H9 (cell line): ENCODE measurements around the gene LIPC. TPM values are rescaled to one million over a fixed set of nuclear protein-coding genes. Genes with fewer than 3 reads are reported as not detected.

ENCODE experiments used
- DNase-seq: peaks from one replicate; pipeline ENCODE4 v3.0.0-alpha.2; 2017
- H2AFZ ChIP-seq: one replicate; pipeline ENCODE4 v1.6.1; 2013; ENCODE audit warnings: mild to moderate bottlenecking, low read length, control low read depth, moderate library complexity
- H2AK5ac ChIP-seq: 2 replicates; pipeline ENCODE4 v1.6.1; 2013; ENCODE audit warnings: low read length, control low read depth, mixed read lengths; ENCODE audit not compliant: insufficient read length
- H2BK120ac ChIP-seq: one replicate; pipeline ENCODE4 v1.6.1; 2013; ENCODE audit warnings: low read depth, mild to moderate bottlenecking, low read length, control low read depth, inconsistent platforms; ENCODE audit not compliant: poor library complexity, severe bottlenecking
- H2BK12ac ChIP-seq: 2 replicates; pipeline ENCODE4 v1.6.1; 2013; ENCODE audit warnings: low read length, control low read depth, mixed read lengths, low read depth; ENCODE audit not compliant: insufficient read length
- H2BK15ac ChIP-seq: 2 replicates; pipeline ENCODE4 v1.6.1; 2013; ENCODE audit warnings: low read depth, low read length, control low read depth
- H2BK20ac ChIP-seq: one replicate; pipeline ENCODE4 v1.6.1; 2013; ENCODE audit warnings: low read depth, mild to moderate bottlenecking, low read length, control low read depth, inconsistent platforms; ENCODE audit not compliant: poor library complexity, severe bottlenecking
- H2BK5ac ChIP-seq: 2 replicates; pipeline ENCODE4 v1.6.1; 2013; ENCODE audit warnings: low read length, control low read depth, mixed read lengths; ENCODE audit not compliant: insufficient read length
- H3K14ac ChIP-seq: 2 replicates; pipeline ENCODE4 v1.6.1; 2013; ENCODE audit warnings: low read length, control low read depth; ENCODE audit not compliant: insufficient read depth
- H3K18ac ChIP-seq: 2 replicates; pipeline ENCODE4 v1.6.1; 2013; ENCODE audit warnings: low read depth, mild to moderate bottlenecking, mixed read lengths, low read length, control low read depth; ENCODE audit not compliant: insufficient read length
- H3K23ac ChIP-seq: 2 replicates; pipeline ENCODE4 v1.6.1; 2013; ENCODE audit warnings: low read length, control low read depth, mixed read lengths, low read depth; ENCODE audit not compliant: insufficient read length
- H3K23me2 ChIP-seq: 2 replicates; pipeline ENCODE4 v1.6.1; 2013; ENCODE audit warnings: low read depth, mild to moderate bottlenecking, mixed read lengths, low read length, control low read depth; ENCODE audit not compliant: insufficient read length, poor library complexity, severe bottlenecking
- H3K27ac ChIP-seq: 2 replicates; pipeline ENCODE4 v1.5.1; 2013; ENCODE audit warnings: low read length, control low read depth, mixed read lengths, low read depth; ENCODE audit not compliant: insufficient read length
- H3K27me3 ChIP-seq: 2 replicates; pipeline ENCODE4 v1.6.1; 2013; ENCODE audit warnings: low read length, control low read depth, inconsistent platforms; ENCODE audit not compliant: insufficient read depth
- H3K4ac ChIP-seq: 2 replicates; pipeline ENCODE4 v1.6.1; 2013; ENCODE audit warnings: low read depth, mild to moderate bottlenecking, control low read depth, inconsistent platforms, low read length, moderate library complexity
- H3K4me1 ChIP-seq: 2 replicates; pipeline ENCODE4 v1.6.1; 2013; ENCODE audit warnings: low read length, control low read depth, inconsistent platforms; ENCODE audit not compliant: insufficient read depth
- H3K4me2 ChIP-seq: 2 replicates; pipeline ENCODE4 v1.6.1; 2013; ENCODE audit warnings: low read length, control low read depth, mixed read lengths; ENCODE audit not compliant: insufficient read length, insufficient read depth
- H3K56ac ChIP-seq: 2 replicates; pipeline ENCODE4 v1.6.1; 2013; ENCODE audit warnings: low read depth, mild to moderate bottlenecking, mixed read lengths, low read length, control low read depth; ENCODE audit not compliant: insufficient read length
- H3K79me1 ChIP-seq: 2 replicates; pipeline ENCODE4 v1.6.1; 2013; ENCODE audit warnings: low read depth, mild to moderate bottlenecking, moderate library complexity, low read length, control low read depth, inconsistent platforms; ENCODE audit not compliant: insufficient read depth, poor library complexity, severe bottlenecking
- H3K79me2 ChIP-seq: 2 replicates; pipeline ENCODE4 v1.6.1; 2013; ENCODE audit warnings: low read length, control low read depth, inconsistent platforms; ENCODE audit not compliant: insufficient read depth
- H3K9ac ChIP-seq: 2 replicates; pipeline ENCODE4 v1.6.1; 2013; ENCODE audit warnings: low read length, control low read depth, mixed read lengths; ENCODE audit not compliant: insufficient read length; ENCODE audit errors: extremely low read depth
- H3K9me3 ChIP-seq: one replicate; pipeline ENCODE4 v1.6.1; 2013; ENCODE audit warnings: low read depth, low read length, inconsistent platforms; ENCODE audit not compliant: control insufficient read depth
- H3T11ph ChIP-seq: one replicate; pipeline ENCODE4 v1.6.1; 2013; ENCODE audit warnings: mild to moderate bottlenecking, low read length, control low read depth, inconsistent platforms
- H4K20me1 ChIP-seq: one replicate; pipeline ENCODE4 v1.6.1; 2013; ENCODE audit not compliant: control insufficient read depth, insufficient read length, insufficient read depth
- H4K5ac ChIP-seq: 2 replicates; pipeline ENCODE4 v1.6.1; 2013; ENCODE audit warnings: low read depth, mild to moderate bottlenecking, mixed read lengths, low read length, control low read depth; ENCODE audit not compliant: insufficient read length
- H4K8ac ChIP-seq: replicated peaks from 2 replicates; pipeline ENCODE4 v1.6.1; 2013; ENCODE audit warnings: low read length, control low read depth, mixed read lengths, low read depth; ENCODE audit not compliant: insufficient read length
- H4K91ac ChIP-seq: 2 replicates; pipeline ENCODE4 v1.6.1; 2013; ENCODE audit warnings: low read depth, mild to moderate bottlenecking, moderate library complexity, mixed read lengths, low read length, control low read depth; ENCODE audit not compliant: insufficient read length
- H3K27ac Mint-ChIP-seq, 3 experiments: 2 replicates in 2 of 3; 3 replicates in 1 of 3; pipeline ENCODE4 v1.8.0; 2020 to 2021; ENCODE audit warnings: mixed read lengths in 3 of 3, mild to moderate bottlenecking in 1 of 3, moderate library complexity in 1 of 3
- H3K27me3 Mint-ChIP-seq: 2 replicates; pipeline ENCODE4 v1.8.0; 2021; ENCODE audit warnings: low read depth, mild to moderate bottlenecking, moderate library complexity, mixed read lengths
- H3K36me3 Mint-ChIP-seq, 3 experiments: 2 replicates in 2 of 3; 3 replicates in 1 of 3; pipeline ENCODE4 v1.8.0; 2020 to 2021; ENCODE audit warnings: low read depth in 3 of 3, mixed read lengths in 3 of 3; ENCODE audit not compliant: insufficient read depth in 1 of 3
- H3K4me1 Mint-ChIP-seq, 2 experiments: 2 replicates each; pipeline ENCODE4 v1.8.0; 2020; ENCODE audit warnings: mixed read lengths in 2 of 2
- H3K4me3 Mint-ChIP-seq, 2 experiments: 2 replicates in 1 of 2; 3 replicates in 1 of 2; pipeline ENCODE4 v1.8.0; 2020 to 2021; ENCODE audit warnings: mild to moderate bottlenecking in 2 of 2, mixed read lengths in 2 of 2, moderate library complexity in 1 of 2
- H3K9me3 Mint-ChIP-seq, 2 experiments: 2 replicates in 1 of 2; 3 replicates in 1 of 2; pipeline ENCODE4 v1.8.0; 2020; ENCODE audit warnings: mild to moderate bottlenecking in 2 of 2, mixed read lengths in 2 of 2, moderate library complexity in 1 of 2
- WGBS: extraction: QIAGEN DNeasy Blood & Tissue Kit; methylation state at CpG from one replicate; pipeline ENCODE4 v1.1.7; 2013; ENCODE audit warnings: missing lambda C conversion rate, low lambda C conversion rate, mixed read lengths; ENCODE audit not compliant: insufficient read length; ENCODE audit errors: extremely low coverage; 5-methylcytosine and 5-hydroxymethylcytosine counted together
- total RNA-seq: library from RNA; stranded (reverse); gene quantifications from 2 replicates; pipeline ENCODE4 v1.2.1, GENCODE V29; 2021
- TF ChIP-seq, protein P1 (sequence below): fragments of 200-600 bp; sonication (generic); conservative IDR thresholded peaks from 3 replicates; pipeline ENCODE4 v1.8.0; 2021; ENCODE audit warnings: antibody characterized with exemption, mild to moderate bottlenecking

LIPC gene
- total RNA-seq, 1 experiment from 2014 or later, result not detected

DNA sequence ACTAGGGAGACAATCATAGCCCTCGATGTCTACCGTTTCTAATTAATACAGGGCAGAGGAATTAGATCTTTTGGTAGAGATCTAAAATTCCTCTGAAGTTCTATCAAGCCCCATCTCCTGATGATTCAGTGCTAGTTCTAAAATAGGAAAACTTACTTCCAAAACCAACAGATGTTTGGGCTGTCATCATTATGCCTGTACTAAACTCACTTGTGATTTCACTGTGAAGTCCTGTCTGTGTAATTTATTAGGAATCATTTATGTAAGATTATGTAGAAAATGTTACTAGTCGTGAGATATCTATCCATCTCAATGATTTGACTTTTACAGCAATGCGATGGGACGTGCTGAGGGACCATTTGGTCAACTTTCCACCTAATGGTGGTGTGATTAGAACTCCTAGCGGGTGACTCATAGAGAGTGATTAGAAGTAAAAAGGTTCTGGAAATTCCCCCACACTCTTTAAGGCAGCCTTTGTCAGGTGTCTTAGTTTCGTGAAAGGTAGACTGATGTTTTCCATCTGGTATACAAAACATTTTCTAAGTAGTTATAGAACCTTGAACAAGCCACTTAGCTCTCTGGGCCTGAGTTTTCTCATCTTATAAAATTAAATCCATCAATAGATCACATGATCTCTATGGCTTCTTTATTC is 34.2 kb downstream of the LIPC start:
- no peaks in the 10 kb centered on the region; the same call in 1 of the 2 replicates for H3K4me1 ChIP-seq
- no peak overlapping the region for H3K4me3 Mint-ChIP-seq
- H3K9me3 Mint-ChIP-seq, result no peaks in the 10 kb centered on the region
- H3K18ac ChIP-seq, result no peak overlapping the region
- H2BK120ac ChIP-seq, result no peak overlapping the region
- no peak overlapping the region for H3K4ac ChIP-seq
- no peaks in the 10 kb centered on the region for H4K20me1 ChIP-seq
- no peaks in the 10 kb centered on the region for H3K27me3 ChIP-seq
- H3K23me2 ChIP-seq, result no peaks in the 10 kb centered on the region
- no peaks in the 10 kb centered on the region for H3K79me1 ChIP-seq
- no peak overlapping the region for H2BK5ac ChIP-seq
- H3K36me3 Mint-ChIP-seq, result no peaks in the 10 kb centered on the region
- no peak overlapping the region for H3K9ac ChIP-seq
- TF ChIP-seq, protein P1, sequence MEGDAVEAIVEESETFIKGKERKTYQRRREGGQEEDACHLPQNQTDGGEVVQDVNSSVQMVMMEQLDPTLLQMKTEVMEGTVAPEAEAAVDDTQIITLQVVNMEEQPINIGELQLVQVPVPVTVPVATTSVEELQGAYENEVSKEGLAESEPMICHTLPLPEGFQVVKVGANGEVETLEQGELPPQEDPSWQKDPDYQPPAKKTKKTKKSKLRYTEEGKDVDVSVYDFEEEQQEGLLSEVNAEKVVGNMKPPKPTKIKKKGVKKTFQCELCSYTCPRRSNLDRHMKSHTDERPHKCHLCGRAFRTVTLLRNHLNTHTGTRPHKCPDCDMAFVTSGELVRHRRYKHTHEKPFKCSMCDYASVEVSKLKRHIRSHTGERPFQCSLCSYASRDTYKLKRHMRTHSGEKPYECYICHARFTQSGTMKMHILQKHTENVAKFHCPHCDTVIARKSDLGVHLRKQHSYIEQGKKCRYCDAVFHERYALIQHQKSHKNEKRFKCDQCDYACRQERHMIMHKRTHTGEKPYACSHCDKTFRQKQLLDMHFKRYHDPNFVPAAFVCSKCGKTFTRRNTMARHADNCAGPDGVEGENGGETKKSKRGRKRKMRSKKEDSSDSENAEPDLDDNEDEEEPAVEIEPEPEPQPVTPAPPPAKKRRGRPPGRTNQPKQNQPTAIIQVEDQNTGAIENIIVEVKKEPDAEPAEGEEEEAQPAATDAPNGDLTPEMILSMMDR, result no peak
- no peak overlapping the region for H3K27ac Mint-ChIP-seq
- no peak overlapping the region for H2BK20ac ChIP-seq
- no peak overlapping the region for H3K14ac ChIP-seq
- no peaks in the 10 kb centered on the region for H3K27me3 Mint-ChIP-seq
- H3T11ph ChIP-seq, result no peak overlapping the region
- no peak overlapping the region for H2BK15ac ChIP-seq
- H3K23ac ChIP-seq, result no peak overlapping the region
- no peak overlapping the region for H3K56ac ChIP-seq
- H2AFZ ChIP-seq, result no peak overlapping the region
- H2AK5ac ChIP-seq, result no peak overlapping the region
- H3K4me1 Mint-ChIP-seq, result peaks cover 14 to 32% of the 10 kb centered on the region in 2 experiments
- no peaks in the 10 kb centered on the region for H3K79me2 ChIP-seq
- H4K8ac ChIP-seq, result no peak overlapping the region
- no peak overlapping the region for H4K91ac ChIP-seq
- no peak overlapping the region for H3K4me2 ChIP-seq
- DNase-seq, result no peak
- H3K27ac ChIP-seq, result no peak overlapping the region
- H4K5ac ChIP-seq, result no peak overlapping the region
- no CpG with 5 or more reads among the region's 7 CpGs for WGBS
- no peaks in the 10 kb centered on the region for H3K9me3 ChIP-seq
- no peak overlapping the region for H2BK12ac ChIP-seq
